SU-DHL-6 (cell line): Measurements from ENCODE around the gene CATSPERE.

ENCODE experiments used
- CTCF ChIP-seq: fragments of 200-600 bp; sonication (generic); IDR thresholded peaks from one replicate; pipeline ENCODE4 v1.5.1; 2017; ENCODE audit warnings: antibody characterized with exemption, mild to moderate bottlenecking, low read length, moderate library complexity; ENCODE audit not compliant: insufficient read depth, poor library complexity, severe bottlenecking
- EZH2phosphoT487 ChIP-seq: fragments of 200-600 bp; sonication (generic), shearing (Covaris generic); conservative IDR thresholded peaks from 2 replicates; pipeline ENCODE4 v1.6.1; 2018; ENCODE audit warnings: mild to moderate bottlenecking, antibody characterized with exemption, low read length, moderate library complexity, mixed read lengths

- TF ChIP-seq CTCF (no peak), EZH2phosphoT487 (no peak)
These were observed 214.1 kb downstream of the CATSPERE start for GRCh38 chr1:244675167-244675566.
